Measurements from ENCODE around the gene PPP1R1C.

PPP1R1C gene

GRCh38 chr2:182113334-182113733 is 127.7 kb downstream of the PPP1R1C start:
- no peak for DNase-seq (ENCODE audit: low read depth in 2 of 2)

GRCh38 chr2:182115258-182115657 is 129.6 kb downstream of the PPP1R1C start:
- DNase-seq (ENCODE audit: low read depth in 2 of 2), result no peak

GRCh38 chr2:182116774-182117173 is 131.1 kb downstream of the PPP1R1C start:
- no peak for DNase-seq (ENCODE audit: low read depth in 2 of 2)

- DNase-seq (ENCODE audit: low read depth in 2 of 2), result no peak
These were observed 131.5 kb downstream of the PPP1R1C start for GRCh38 chr2:182117196-182117595.

- DNase-seq (ENCODE audit: low read depth in 2 of 2), result no peak
These were observed 143.4 kb downstream of the PPP1R1C start for GRCh38 chr2:182128821-182129707.

- DNase-seq (ENCODE audit: low read depth in 2 of 2), result no peak
These were observed 147.0 kb downstream of the PPP1R1C start for GRCh38 chr2:182132605-182133004.

- no peak for DNase-seq (ENCODE audit: low read depth in 2 of 2)
These were observed 147.7 kb downstream of the PPP1R1C start for GRCh38 chr2:182133195-182133891.

GRCh38 chr2:182134201-182134600 is 148.5 kb downstream of the PPP1R1C start:
- no peak for DNase-seq (ENCODE audit: low read depth in 2 of 2)

GRCh38 chr2:182142062-182142461 is 156.4 kb downstream of the PPP1R1C start:
- DNase-seq (ENCODE audit: low read depth in 2 of 2), result no peak

- no peak for DNase-seq (ENCODE audit: low read depth in 2 of 2)
These were observed 158.6 kb downstream of the PPP1R1C start for GRCh38 chr2:182144041-182144775.

GRCh38 chr2:182144776-182145165 is 159.1 kb downstream of the PPP1R1C start:
- DNase-seq (ENCODE audit: low read depth in 2 of 2), result no peak

- DNase-seq (ENCODE audit: low read depth in 2 of 2), result no peak
These were observed 162.7 kb downstream of the PPP1R1C start for GRCh38 chr2:182148344-182148743.

- DNase-seq (ENCODE audit: low read depth in 2 of 2), result no peak
These were observed 178.2 kb downstream of the PPP1R1C start for GRCh38 chr2:182163878-182164277.

GRCh38 chr2:182164686-182165085 is 179.0 kb downstream of the PPP1R1C start:
- DNase-seq (ENCODE audit: low read depth in 2 of 2), result no peak

- no peak for DNase-seq (ENCODE audit: low read depth in 2 of 2)
These were observed 179.5 kb downstream of the PPP1R1C start for GRCh38 chr2:182165202-182165601.

GRCh38 chr2:182166406-182166805 is 180.8 kb downstream of the PPP1R1C start:
- no peak for DNase-seq (ENCODE audit: low read depth in 2 of 2)

GRCh38 chr2:182166841-182167240 is 181.2 kb downstream of the PPP1R1C start:
- DNase-seq (ENCODE audit: low read depth in 2 of 2), result no peak
